ENCODE results near the gene CASZ1.

GRCh38 chr1:10646347-10646861 is 150.0 kb downstream of the CASZ1 start:
- TF ChIP-seq CTCF (IDR thresholded peaks at IDR 0.05; ENCODE audit: insufficient read depth, low read depth, low read length) (no peak), EZH2 (IDR thresholded peaks at IDR 0.05; ENCODE audit: insufficient read depth, low read length) (no peak)
